ENCODE results near the gene IL17RE. TPM values are rescaled to one million over a fixed set of nuclear protein-coding genes. Genes with fewer than 3 reads are reported as not detected.
A peak's percentile ranks its signal among the peaks of the same experiment; 100 is the strongest.

The IL17RE gene
- total and polyA plus RNA-seq, 9 of the 15 experiments (the other 6 are each of a cell fraction or from before 2014, with no cell fraction given) = 0.32 to 1.9 (median 0.51) TPM; not detected in 4

GRCh38 chr3:9951962-9952805 lies 49.5 kb downstream of the IL17RE start, which contains the start of gene PRRT3 (continued):
- TF ChIP-seq ZFP91 (CRISPR knock-in tag; IDR thresholded peaks at IDR 0.05) (no peak), FOXP4 (CRISPR knock-in tag; IDR thresholded peaks at IDR 0.05; ENCODE audit: borderline replicate concordance) (no peak), MLX (CRISPR knock-in tag; conservative IDR thresholded peaks at IDR 0.05) (no peak), THRB (CRISPR knock-in tag; conservative IDR thresholded peaks at IDR 0.05) (no peak), ZNF263 (CRISPR knock-in tag; IDR thresholded peaks at IDR 0.05; ENCODE audit: borderline replicate concordance) (peak; percentile 84), SMARCA5 (IDR thresholded peaks at IDR 0.05) (peak; percentile 95), PML (IDR thresholded peaks at IDR 0.05; ENCODE audit: low read length) (no peak), CCNT2 (IDR thresholded peaks at IDR 0.05; ENCODE audit: borderline replicate concordance, extremely low read depth, insufficient read length, low read depth, low read length) (peak; percentile 64), SUPT5H (IDR thresholded peaks at IDR 0.05) (no peak), RCOR1 (IDR thresholded peaks at IDR 0.05; ENCODE audit: borderline replicate concordance in 1 of 2, low read depth in 2 of 2, low read length in 2 of 2) (peak in 1 of 2 experiments; percentile 87; a peak in 2 of 4 replicates), RBFOX2 (IDR thresholded peaks at IDR 0.05; ENCODE audit: low read depth, low read length) (peak; percentile 50), ELF4 (CRISPR knock-in tag; IDR thresholded peaks at IDR 0.05) (no peak), GMEB1 (CRISPR knock-in tag; IDR thresholded peaks at IDR 0.05) (no peak), NR2C2 (CRISPR knock-in tag; IDR thresholded peaks at IDR 0.05) (0 out of 2 replicates have a peak, but pooled peaks have one; percentile 25), NR2C2 (tag; IDR thresholded peaks at IDR 0.05) (no peak), ATF3 (IDR thresholded peaks at IDR 0.05) (peak; percentile 44), ATF3 (CRISPR knock-in tag; conservative IDR thresholded peaks at IDR 0.05) (no peak), ARNT (IDR thresholded peaks at IDR 0.05) (peak; percentile 46 to 64; a peak in 1 of 4 replicates)

Data from K562 (cell line).